ENCODE results near the gene STXBP6.

- TF ChIP-seq, protein P1, sequence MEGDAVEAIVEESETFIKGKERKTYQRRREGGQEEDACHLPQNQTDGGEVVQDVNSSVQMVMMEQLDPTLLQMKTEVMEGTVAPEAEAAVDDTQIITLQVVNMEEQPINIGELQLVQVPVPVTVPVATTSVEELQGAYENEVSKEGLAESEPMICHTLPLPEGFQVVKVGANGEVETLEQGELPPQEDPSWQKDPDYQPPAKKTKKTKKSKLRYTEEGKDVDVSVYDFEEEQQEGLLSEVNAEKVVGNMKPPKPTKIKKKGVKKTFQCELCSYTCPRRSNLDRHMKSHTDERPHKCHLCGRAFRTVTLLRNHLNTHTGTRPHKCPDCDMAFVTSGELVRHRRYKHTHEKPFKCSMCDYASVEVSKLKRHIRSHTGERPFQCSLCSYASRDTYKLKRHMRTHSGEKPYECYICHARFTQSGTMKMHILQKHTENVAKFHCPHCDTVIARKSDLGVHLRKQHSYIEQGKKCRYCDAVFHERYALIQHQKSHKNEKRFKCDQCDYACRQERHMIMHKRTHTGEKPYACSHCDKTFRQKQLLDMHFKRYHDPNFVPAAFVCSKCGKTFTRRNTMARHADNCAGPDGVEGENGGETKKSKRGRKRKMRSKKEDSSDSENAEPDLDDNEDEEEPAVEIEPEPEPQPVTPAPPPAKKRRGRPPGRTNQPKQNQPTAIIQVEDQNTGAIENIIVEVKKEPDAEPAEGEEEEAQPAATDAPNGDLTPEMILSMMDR (IDR thresholded peaks at IDR 0.05 in 4 of 5, conservative IDR thresholded peaks at IDR 0.05 in 1 of 5) = no peak
- TF ChIP-seq POLR2A (IDR thresholded peaks at IDR 0.05) = no peak
These were observed 78.7 kb downstream of the STXBP6 start for GRCh38 chr14:24971255-24971654.
